ENCODE results near the gene ZNF98. TPM values are rescaled to one million over a fixed set of nuclear protein-coding genes. Genes with fewer than 3 reads are reported as not detected.

ZNF98 gene
- total RNA-seq, 1 donor from 2014 or later, result not detected

DNA sequence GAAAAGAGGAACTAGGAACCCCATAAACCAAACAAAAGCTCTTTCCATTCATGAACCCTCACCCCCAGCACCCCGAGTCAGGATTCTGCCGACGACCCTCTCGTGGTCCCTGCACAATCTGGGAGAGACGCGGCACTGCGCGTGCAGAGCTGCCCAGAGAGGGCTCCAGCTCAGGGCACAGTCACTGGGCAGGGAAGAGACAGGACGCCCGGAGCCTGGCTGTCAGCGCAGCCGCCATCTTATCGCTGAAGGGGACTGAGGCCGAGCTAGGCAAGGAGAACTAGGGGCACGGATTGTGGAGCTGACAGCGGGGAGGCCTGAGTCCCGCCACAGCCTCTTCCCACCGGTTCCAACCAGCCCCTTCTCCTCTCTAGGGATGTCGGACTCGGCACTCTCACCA, 349 bp downstream of the ZNF98 start:
- peaks cover 3% of the 10 kb centered on the region for H3K36me3 Mint-ChIP-seq

DNA sequence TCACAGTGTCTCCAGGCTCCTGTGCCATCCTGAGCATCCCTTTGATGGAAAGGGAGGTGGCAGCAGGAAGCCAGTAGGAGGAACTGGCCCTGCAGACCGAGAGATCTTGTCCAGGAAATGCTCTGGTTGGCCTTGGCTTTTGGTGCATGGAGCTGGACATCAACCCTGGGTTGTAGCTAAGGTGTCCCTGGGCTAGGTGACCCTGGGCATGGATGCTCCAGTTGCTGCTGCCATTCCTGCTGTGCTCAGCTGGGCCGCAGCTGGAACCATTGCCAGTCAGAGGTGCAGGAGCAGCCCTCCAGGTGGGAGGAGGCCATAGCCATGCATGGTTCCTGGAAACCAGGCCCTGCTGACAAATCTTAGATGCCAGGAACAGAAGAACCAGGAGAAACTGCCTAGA, 67.5 kb downstream of the ZNF98 start:
- H3K4me2 ChIP-seq, result no peak overlapping the region
- H3K9me3 Mint-ChIP-seq, result peaks cover 54% of the 10 kb centered on the region
- peaks cover 13% of the 10 kb centered on the region for H3K9me3 ChIP-seq (ENCODE audit: low read depth)
- no peak overlapping the region for H3K9ac ChIP-seq
- no peak overlapping the region for H3K4me3 ChIP-seq
- H3K27ac ChIP-seq, result no peak overlapping the region
- H3K36me3 Mint-ChIP-seq, result no peaks in the 10 kb centered on the region
- TF ChIP-seq, protein P1, sequence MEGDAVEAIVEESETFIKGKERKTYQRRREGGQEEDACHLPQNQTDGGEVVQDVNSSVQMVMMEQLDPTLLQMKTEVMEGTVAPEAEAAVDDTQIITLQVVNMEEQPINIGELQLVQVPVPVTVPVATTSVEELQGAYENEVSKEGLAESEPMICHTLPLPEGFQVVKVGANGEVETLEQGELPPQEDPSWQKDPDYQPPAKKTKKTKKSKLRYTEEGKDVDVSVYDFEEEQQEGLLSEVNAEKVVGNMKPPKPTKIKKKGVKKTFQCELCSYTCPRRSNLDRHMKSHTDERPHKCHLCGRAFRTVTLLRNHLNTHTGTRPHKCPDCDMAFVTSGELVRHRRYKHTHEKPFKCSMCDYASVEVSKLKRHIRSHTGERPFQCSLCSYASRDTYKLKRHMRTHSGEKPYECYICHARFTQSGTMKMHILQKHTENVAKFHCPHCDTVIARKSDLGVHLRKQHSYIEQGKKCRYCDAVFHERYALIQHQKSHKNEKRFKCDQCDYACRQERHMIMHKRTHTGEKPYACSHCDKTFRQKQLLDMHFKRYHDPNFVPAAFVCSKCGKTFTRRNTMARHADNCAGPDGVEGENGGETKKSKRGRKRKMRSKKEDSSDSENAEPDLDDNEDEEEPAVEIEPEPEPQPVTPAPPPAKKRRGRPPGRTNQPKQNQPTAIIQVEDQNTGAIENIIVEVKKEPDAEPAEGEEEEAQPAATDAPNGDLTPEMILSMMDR (IDR thresholded peaks at IDR 0.05), result no peak
- TF ChIP-seq EZH2 (IDR thresholded peaks at IDR 0.05) (no peak), EZH2phosphoT487 (IDR thresholded peaks at IDR 0.05) (no peak)
- H3K4me1 ChIP-seq, result no peaks in the 10 kb centered on the region
- H3K36me3 ChIP-seq, result no peaks in the 10 kb centered on the region
- no peak overlapping the region for H3K27ac Mint-ChIP-seq
- no peak overlapping the region for H2AFZ ChIP-seq (replicated peaks)
- H3K27me3 Mint-ChIP-seq (ENCODE audit: insufficient read depth, low read depth), result no peaks in the 10 kb centered on the region
- H3K4me3 Mint-ChIP-seq, result no peak overlapping the region
- no peaks in the 10 kb centered on the region for H4K20me1 ChIP-seq (ENCODE audit: low read depth)
- H3F3A ChIP-seq (ENCODE audit: low read depth), result no peaks in the 10 kb centered on the region
- no peaks in the 10 kb centered on the region for H3K4me1 Mint-ChIP-seq
- no peak for DNase-seq (ENCODE audit: low spot score)
- no peaks in the 10 kb centered on the region for H3K27me3 ChIP-seq
- no peaks in the 10 kb centered on the region for H3K79me2 ChIP-seq (ENCODE audit: low read depth)

More for the DNA sequence above, 349 bp downstream of the ZNF98 start:
- no peaks in the 10 kb centered on the region for H3K27me3 ChIP-seq
- Mint-ChIP-seq H3K27ac (no peak overlapping the region), H3K27me3 (ENCODE audit: insufficient read depth, low read depth) (peaks cover 2% of the 10 kb centered on the region), H3K9me3 (peaks cover 59% of the 10 kb centered on the region), H3K4me1 (no peaks in the 10 kb centered on the region), H3K4me3 (no peak overlapping the region)
- H3K36me3 ChIP-seq, result no peaks in the 10 kb centered on the region
- H3K9me3 ChIP-seq (ENCODE audit: low read depth), result peaks cover 23% of the 10 kb centered on the region
- H3K4me3 ChIP-seq, result no peak overlapping the region
- no peaks in the 10 kb centered on the region for H4K20me1 ChIP-seq (ENCODE audit: low read depth)
- H3K27ac ChIP-seq, result no peak overlapping the region
- H3K79me2 ChIP-seq (ENCODE audit: low read depth), result no peaks in the 10 kb centered on the region
- no peak overlapping the region for H3K4me2 ChIP-seq
- no peaks in the 10 kb centered on the region for H3K4me1 ChIP-seq
- no peak overlapping the region for H2AFZ ChIP-seq (replicated peaks)
- no peak overlapping the region for H3K9ac ChIP-seq
- TF ChIP-seq, protein P1 (IDR thresholded peaks at IDR 0.05), result no peak
- TF ChIP-seq EZH2 (IDR thresholded peaks at IDR 0.05), result no peak
- no peak for TF ChIP-seq EZH2phosphoT487 (IDR thresholded peaks at IDR 0.05)
- no peaks in the 10 kb centered on the region for H3F3A ChIP-seq (ENCODE audit: low read depth)
- DNase-seq (ENCODE audit: low spot score), result no peak

Small RNA genes within 50 kb of the gene (small RNA-seq; reads per million reads assigned to genes)
- gene AC011494.1, result not detected

Other genes with a start within 250 kb of the ZNF98 start
- not detected in 2 replicates for gene ZNF676, start 225.4 kb downstream of the ZNF98 start, total RNA-seq (ENCODE audit: low replicate concordance)
- gene ZNF729, start 135.9 kb downstream of the ZNF98 start, total RNA-seq (ENCODE audit: low replicate concordance), result not detected in 2 replicates
- not detected in 2 replicates for gene ZNF492, start 212.0 kb upstream of the ZNF98 start, total RNA-seq (ENCODE audit: low replicate concordance)

Measured in neural progenitor cell (in vitro differentiated cells).